Measurements from ENCODE around the gene C19orf73. TPM values are rescaled to one million over a fixed set of nuclear protein-coding genes. Genes with fewer than 3 reads are reported as not detected.

Gene C19orf73
- total and polyA plus RNA-seq, 2 donors (not counting 1 experiment from before 2014, with no cell fraction given), result 0.30 to 0.83 TPM

DNA sequence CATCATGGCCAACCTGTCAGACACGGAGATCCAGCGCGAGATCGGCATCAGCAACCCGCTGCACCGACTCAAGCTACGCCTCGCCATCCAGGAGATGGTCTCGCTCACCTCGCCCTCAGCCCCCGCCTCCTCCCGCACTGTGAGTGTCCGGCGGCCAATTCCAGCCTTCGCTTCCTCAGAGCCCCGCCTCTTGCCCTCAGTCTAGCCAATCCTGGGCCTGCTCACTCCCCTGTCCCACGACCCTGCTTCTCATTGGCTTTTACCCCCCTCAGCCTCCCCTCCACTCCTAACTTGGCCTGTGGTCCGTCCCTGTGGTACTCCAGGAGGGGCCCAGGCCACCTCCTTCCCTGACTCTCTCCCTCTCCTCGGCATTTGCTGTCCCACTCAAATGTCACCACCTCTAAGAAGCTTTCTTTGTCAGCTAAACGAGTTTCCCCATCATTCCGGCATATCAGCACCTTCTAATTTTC is 24.0 kb upstream of the C19orf73 start:
- Histone ChIP-seq H4K20me1 (ENCODE audit: control insufficient read depth, extremely low read depth, insufficient read depth, low read length) (no peaks in the 10 kb centered on the region), H3K9me3 (ENCODE audit: control insufficient read depth, insufficient read depth, low read depth, low read length) (no peaks in the 10 kb centered on the region), H3K4me1 (ENCODE audit: control insufficient read depth, extremely low read depth, insufficient read depth, low read length) (peaks cover 4% of the 10 kb centered on the region), H3K27ac (ENCODE audit: insufficient read depth, low read length) (no peak overlapping the region), H2AFZ (ENCODE audit: low read length) (peak overlapping the region; percentile 97), H3K4me2 (ENCODE audit: extremely low read depth, insufficient read depth, low read length) (peak overlapping the region; percentile 87), H3K9ac (ENCODE audit: insufficient read depth, low read length) (peak overlapping the region; percentile 43), H3K36me3 (ENCODE audit: control insufficient read depth, insufficient read depth, low read length) (no peaks in the 10 kb centered on the region), H3K79me2 (ENCODE audit: control insufficient read depth, insufficient read depth, low read length) (no peaks in the 10 kb centered on the region), H3K4me3 (replicated peaks in 1 of 4; ENCODE audit: control extremely low read depth in 1 of 4, insufficient read depth in 1 of 4, low read depth in 3 of 4, low read length in 4 of 4) (peak overlapping the region; percentile 61 to 76 (median 70)), H3K27me3 (ENCODE audit: control insufficient read depth, insufficient read depth, low read length) (peaks cover under 1% of the 10 kb centered on the region)
- DNase-seq (ENCODE audit: low read depth in 2 of 2), result peak; percentile 87 to 91
- no peak for TF ChIP-seq EZH2 (IDR thresholded peaks at IDR 0.05; ENCODE audit: low read length, missing control alignments)
- TF ChIP-seq, protein P1, sequence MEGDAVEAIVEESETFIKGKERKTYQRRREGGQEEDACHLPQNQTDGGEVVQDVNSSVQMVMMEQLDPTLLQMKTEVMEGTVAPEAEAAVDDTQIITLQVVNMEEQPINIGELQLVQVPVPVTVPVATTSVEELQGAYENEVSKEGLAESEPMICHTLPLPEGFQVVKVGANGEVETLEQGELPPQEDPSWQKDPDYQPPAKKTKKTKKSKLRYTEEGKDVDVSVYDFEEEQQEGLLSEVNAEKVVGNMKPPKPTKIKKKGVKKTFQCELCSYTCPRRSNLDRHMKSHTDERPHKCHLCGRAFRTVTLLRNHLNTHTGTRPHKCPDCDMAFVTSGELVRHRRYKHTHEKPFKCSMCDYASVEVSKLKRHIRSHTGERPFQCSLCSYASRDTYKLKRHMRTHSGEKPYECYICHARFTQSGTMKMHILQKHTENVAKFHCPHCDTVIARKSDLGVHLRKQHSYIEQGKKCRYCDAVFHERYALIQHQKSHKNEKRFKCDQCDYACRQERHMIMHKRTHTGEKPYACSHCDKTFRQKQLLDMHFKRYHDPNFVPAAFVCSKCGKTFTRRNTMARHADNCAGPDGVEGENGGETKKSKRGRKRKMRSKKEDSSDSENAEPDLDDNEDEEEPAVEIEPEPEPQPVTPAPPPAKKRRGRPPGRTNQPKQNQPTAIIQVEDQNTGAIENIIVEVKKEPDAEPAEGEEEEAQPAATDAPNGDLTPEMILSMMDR (conservative IDR thresholded peaks at IDR 0.05 in 1 of 2, IDR thresholded peaks at IDR 0.05 in 1 of 2; ENCODE audit: low read depth in 1 of 2, low read length in 2 of 2), result no peak

DNA sequence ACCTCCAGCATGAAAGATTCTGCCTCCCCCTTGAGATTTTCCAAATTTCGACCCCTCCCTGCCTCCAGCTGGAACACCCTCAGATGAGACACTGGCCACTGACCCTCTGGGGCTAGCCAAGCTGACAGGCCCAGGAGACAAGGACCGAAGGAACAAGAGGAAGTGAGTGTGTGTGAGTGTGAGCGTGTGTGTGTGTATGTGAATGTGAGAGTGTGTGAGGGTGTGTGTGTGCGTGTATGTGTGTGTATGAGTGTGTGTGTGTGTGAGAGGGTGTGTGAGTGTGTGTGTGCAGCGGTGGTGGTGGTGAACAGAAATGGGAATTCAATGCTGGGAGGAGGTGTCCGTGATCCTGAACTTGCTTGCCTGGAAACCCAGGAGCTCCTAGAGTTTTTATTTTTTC is 22.4 kb upstream of the C19orf73 start:
- no peak overlapping the region for H3K27ac ChIP-seq (ENCODE audit: insufficient read depth, low read length)
- DNase-seq (ENCODE audit: low read depth in 2 of 2), result no peak
- no peaks in the 10 kb centered on the region for H3K27me3 ChIP-seq (ENCODE audit: control insufficient read depth, insufficient read depth, low read length)
- no peak overlapping the region for H3K9ac ChIP-seq (ENCODE audit: insufficient read depth, low read length)
- TF ChIP-seq EZH2 (IDR thresholded peaks at IDR 0.05; ENCODE audit: low read length, missing control alignments), result no peak
- TF ChIP-seq, protein P1 (conservative IDR thresholded peaks at IDR 0.05 in 1 of 2, IDR thresholded peaks at IDR 0.05 in 1 of 2; ENCODE audit: low read depth in 1 of 2, low read length in 2 of 2), result no peak
- no peaks in the 10 kb centered on the region for H3K9me3 ChIP-seq (ENCODE audit: control insufficient read depth, insufficient read depth, low read depth, low read length)
- H3K4me3 ChIP-seq (replicated peaks in 1 of 4; ENCODE audit: control extremely low read depth in 1 of 4, insufficient read depth in 1 of 4, low read depth in 3 of 4, low read length in 4 of 4), result no peak overlapping the region
- no peaks in the 10 kb centered on the region for H3K79me2 ChIP-seq (ENCODE audit: control insufficient read depth, insufficient read depth, low read length)
- H4K20me1 ChIP-seq (ENCODE audit: control insufficient read depth, extremely low read depth, insufficient read depth, low read length), result no peaks in the 10 kb centered on the region
- H3K36me3 ChIP-seq (ENCODE audit: control insufficient read depth, insufficient read depth, low read length), result no peaks in the 10 kb centered on the region
- peaks cover 9% of the 10 kb centered on the region for H3K4me1 ChIP-seq (ENCODE audit: control insufficient read depth, extremely low read depth, insufficient read depth, low read length)
- H3K4me2 ChIP-seq (ENCODE audit: extremely low read depth, insufficient read depth, low read length), result no peak overlapping the region
- H2AFZ ChIP-seq (ENCODE audit: low read length), result no peak overlapping the region

DNA sequence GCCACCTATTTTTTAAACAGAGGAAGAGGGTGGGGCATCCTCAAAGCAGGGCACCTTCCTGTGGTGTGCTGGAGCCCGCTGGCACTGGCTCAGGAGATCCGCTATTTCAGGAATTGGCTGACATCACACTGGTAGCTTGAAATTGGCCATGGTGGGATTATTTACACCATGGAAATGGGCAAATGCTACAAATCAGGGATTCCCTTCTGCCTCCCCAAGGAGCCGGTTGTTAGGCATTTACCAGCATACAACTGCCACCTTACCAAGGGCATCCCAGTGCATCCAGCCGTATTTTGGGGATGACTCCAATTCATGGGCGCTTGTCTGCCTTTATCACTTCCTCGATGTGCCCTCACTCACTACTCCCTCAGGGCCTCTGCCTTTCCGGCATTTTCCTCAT is 22.0 kb upstream of the C19orf73 start:
- peaks cover 9% of the 10 kb centered on the region for H3K4me1 ChIP-seq (ENCODE audit: control insufficient read depth, extremely low read depth, insufficient read depth, low read length)
- H2AFZ ChIP-seq (ENCODE audit: low read length), result no peak overlapping the region
- no peak overlapping the region for H3K4me3 ChIP-seq (replicated peaks in 1 of 4; ENCODE audit: control extremely low read depth in 1 of 4, insufficient read depth in 1 of 4, low read depth in 3 of 4, low read length in 4 of 4)
- DNase-seq (ENCODE audit: low read depth in 2 of 2), result no peak
- H3K4me2 ChIP-seq (ENCODE audit: extremely low read depth, insufficient read depth, low read length), result no peak overlapping the region
- H3K9me3 ChIP-seq (ENCODE audit: control insufficient read depth, insufficient read depth, low read depth, low read length), result no peaks in the 10 kb centered on the region
- H3K36me3 ChIP-seq (ENCODE audit: control insufficient read depth, insufficient read depth, low read length), result no peaks in the 10 kb centered on the region
- no peak overlapping the region for H3K9ac ChIP-seq (ENCODE audit: insufficient read depth, low read length)
- no peak overlapping the region for H3K27ac ChIP-seq (ENCODE audit: insufficient read depth, low read length)
- H3K27me3 ChIP-seq (ENCODE audit: control insufficient read depth, insufficient read depth, low read length), result no peaks in the 10 kb centered on the region
- no peak for TF ChIP-seq EZH2 (IDR thresholded peaks at IDR 0.05; ENCODE audit: low read length, missing control alignments)
- TF ChIP-seq, protein P1 (conservative IDR thresholded peaks at IDR 0.05 in 1 of 2, IDR thresholded peaks at IDR 0.05 in 1 of 2; ENCODE audit: low read depth in 1 of 2, low read length in 2 of 2), result no peak
- no peaks in the 10 kb centered on the region for H4K20me1 ChIP-seq (ENCODE audit: control insufficient read depth, extremely low read depth, insufficient read depth, low read length)
- H3K79me2 ChIP-seq (ENCODE audit: control insufficient read depth, insufficient read depth, low read length), result no peaks in the 10 kb centered on the region
